Pons (tissue), 1 donor: Measurements from ENCODE around the gene HHAT.

Experiments used
- DNase-seq: peaks from one replicate; pipeline ENCODE4 v3.0.0-alpha.2; 2016; ENCODE audit warnings: low spot score

The HHAT gene

GRCh38 chr1:210553711-210554110 is 225.0 kb downstream of the HHAT start:
- no peak for DNase-seq

DNA sequence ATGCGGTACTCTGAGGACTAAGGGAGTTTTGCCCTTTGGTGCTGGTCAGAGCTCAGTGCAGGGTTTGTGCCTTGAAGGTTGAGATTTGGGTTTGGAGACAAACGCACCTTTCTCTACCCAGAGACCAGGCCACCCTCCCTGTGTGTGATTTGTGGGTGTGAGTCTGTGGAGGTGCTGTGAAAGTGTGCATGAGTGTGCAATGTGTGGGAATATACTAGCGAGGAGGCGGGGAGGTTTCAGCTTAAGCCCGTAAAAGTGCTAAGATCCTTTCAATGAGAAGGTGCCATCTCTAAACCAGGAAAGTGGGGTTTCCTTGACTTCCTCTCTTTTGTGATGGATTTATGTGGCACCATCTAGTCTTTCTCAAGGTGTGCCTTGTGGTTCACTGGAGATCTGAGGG is 225.7 kb downstream of the HHAT start:
- DNase-seq = no peak

DNA sequence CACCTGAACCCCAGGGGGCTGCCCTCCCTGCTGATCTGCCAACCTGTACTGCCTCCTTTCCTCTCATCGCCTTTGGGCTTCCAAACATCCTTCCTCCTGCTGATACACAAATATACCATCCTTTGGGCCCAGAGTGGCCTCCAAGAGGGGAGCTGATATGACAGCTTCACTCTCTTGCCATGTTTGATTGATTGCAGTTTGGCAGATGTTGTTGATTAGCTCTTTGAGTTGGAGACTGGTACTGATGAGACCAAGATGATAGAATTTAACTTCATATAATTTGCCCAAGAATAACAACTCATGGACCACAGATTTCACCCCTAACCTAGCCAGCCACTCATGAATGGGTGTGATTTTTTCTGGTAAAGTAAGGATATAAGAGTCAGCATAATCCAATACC is 227.8 kb downstream of the HHAT start:
- no peak for DNase-seq

DNA sequence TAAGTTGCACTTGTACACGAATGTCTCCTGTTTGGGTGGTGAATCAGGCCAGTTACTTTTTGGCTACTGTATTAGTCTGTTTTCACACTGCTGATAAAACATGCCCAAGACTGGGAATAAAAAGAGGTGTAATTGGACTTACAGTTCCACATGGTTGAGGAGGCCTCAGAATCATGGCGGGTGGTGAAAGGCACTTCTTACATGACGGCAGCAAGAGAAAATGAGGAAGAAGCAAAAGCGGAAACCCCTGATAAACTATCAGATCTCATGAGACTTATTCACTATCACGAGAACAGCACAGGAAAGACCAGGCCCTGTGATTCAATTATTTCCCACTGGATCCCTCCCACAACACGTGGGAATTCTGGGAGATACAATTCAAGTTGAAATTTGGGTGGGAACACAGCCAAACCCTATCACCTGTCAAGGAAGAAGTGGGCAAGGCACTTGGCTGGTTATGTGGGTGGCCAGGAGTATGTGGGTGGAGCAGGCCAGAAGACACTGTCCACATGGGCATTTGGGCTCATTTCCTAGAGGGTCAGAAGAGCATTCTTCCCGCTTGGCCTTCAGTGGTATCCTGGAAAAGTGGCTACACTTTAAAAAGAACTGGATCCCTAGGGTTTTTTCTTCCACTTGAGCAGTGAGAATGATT is 228.8 kb downstream of the HHAT start:
- DNase-seq = no peak

DNA sequence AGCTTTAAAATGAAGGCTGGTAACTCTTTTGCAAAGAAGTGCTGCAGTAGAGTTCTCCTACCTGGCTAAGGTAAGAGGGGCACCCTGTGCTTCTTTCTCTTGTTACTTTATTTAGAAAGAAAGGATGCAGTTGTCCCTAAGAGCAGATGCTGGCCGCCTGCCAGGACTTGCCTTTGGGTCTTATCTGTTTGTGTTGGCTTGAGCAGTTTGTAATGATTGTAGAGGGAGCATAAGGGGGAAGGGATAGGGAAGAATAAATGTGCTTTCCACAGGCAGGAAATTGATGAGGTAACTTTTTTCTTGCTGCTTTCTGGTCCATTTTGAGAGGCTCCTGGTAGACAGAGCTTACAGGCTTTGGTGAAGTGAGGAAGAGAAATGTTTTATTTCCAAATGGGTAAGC is 229.6 kb downstream of the HHAT start:
- no peak for DNase-seq

DNA sequence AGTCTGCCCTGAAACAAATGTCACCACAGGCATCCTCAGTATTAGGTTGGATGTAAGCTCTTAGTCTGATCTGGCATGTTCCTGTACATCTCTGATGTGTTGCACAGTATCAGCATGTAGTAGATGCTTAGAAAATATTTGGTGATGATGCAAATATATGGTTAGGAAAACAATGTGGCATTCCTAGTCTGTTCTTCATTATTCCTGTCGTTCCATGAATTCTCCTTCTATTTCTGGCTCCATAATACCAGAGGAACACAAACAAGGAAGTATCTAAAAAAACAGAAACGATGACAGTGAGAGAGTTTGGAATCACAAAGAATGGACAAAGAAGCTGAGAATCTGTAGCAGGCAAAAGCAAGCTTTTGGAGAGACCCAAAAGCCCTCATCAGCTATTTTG is 236.6 kb downstream of the HHAT start:
- no peak for DNase-seq

- no peak for DNase-seq
Measured at GRCh38 chr1:210568631-210569030, 239.9 kb downstream of the HHAT start.

- DNase-seq = no peak
Measured at GRCh38 chr1:210570116-210570515, 241.4 kb downstream of the HHAT start.

DNA sequence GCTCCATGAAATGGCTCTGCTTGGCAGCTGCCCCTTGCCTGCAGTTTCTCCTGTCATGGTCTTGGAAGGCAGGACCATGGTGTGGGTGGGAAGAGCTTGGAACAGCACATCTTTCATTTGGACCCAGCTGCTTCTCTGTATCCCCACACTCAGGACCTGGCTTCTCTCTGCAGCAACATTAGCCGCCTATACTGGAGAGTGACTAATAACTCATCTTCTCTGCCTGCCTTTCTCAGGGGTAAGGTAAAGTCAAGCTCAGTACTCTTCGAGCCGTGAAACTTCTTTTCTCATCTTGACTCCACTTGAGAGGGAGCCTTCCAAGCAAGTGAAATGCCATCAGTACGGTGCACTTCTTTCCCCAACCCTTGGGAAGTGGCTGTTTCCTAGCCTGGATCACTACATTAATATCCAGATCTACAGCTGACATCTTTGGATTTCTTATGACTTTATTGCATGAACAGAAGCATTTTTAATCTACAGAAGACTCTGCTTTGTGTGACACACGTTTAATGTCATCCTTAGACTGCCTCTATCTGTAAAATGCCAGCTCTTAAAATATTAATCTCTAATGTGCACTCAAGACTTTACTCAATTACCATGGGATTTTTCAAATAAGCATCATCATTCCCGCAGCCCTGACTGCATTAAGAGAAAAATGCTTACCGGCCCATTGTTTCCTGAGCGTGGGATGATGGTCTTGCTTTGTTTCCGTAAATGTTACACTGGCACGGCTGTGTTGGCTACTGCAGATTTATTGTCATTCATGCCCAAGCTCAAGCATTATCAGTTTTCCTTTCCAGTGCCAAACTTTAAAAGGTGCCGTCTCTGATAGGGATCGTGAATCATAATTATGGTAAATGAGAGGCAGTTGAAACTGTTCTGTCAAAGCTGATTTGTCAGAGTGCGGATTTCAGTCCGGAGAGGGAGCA is 242.9 kb downstream of the HHAT start:
- no peak for DNase-seq

GRCh38 chr1:210573141-210573540 is 244.4 kb downstream of the HHAT start:
- no peak for DNase-seq

DNA sequence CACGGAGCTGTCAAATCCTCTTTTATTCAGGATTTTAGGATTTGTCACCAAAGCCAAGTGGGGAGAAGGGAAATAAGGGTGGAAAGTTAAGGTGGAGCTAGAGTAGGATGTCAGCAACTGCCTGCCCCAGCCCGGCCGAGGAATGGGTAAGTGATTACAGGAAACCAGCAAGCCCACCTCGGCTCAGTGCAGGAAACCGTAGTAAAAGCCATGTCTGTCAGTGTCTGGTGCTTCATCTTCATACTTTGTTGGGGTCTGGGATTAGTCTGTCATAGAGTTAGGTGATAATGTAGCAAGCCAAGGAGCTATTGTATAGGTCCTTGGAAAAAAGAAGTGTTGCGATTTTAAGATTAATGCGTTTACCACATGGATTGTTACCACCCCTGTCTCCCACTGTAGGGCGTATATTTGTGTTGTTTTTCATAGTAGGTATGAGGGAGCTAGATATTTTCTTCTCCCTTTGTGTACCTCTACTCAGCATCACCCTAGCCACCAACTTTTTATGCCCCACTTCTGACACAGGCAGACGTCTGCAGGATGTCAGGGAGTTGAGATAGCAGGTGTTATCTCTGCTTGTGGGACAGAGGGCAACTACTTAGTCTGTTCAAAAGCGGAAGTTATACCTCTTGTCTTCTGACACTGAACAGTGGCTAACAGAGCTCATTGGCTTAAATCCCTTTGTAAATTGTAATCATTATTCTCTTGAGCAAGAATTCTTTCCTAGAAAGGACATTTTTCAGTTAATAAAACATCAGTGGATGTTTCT is 253.7 kb downstream of the HHAT start:
- no peak for DNase-seq

- peak; percentile 97 for DNase-seq
Measured at GRCh38 chr1:210584439-210585113, 255.9 kb downstream of the HHAT start.

GRCh38 chr1:210586771-210587170 is 258.1 kb downstream of the HHAT start:
- DNase-seq = peak; percentile 88

- no peak for DNase-seq
Measured at GRCh38 chr1:210587566-210587965, 258.9 kb downstream of the HHAT start.

DNA sequence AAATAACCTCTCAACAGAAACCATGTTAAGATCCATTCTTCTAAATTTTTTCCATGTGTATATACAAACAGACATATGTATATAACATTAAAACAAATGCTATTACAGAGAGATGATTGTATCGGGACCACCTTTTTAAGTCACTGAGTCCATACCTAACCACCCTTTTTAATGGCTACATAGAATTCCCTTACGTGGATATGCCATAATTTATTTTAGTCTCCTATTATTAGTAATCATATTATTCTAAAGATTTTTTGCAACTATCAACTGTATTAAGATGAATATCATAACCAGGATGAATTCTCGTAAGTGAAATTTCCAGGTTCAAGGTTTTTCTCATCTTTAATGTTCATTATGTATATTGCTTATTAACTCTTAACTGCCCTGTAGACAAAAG is 259.7 kb downstream of the HHAT start:
- no peak for DNase-seq

- no peak for DNase-seq
Measured at GRCh38 chr1:210588946-210589345, 260.2 kb downstream of the HHAT start.

DNA sequence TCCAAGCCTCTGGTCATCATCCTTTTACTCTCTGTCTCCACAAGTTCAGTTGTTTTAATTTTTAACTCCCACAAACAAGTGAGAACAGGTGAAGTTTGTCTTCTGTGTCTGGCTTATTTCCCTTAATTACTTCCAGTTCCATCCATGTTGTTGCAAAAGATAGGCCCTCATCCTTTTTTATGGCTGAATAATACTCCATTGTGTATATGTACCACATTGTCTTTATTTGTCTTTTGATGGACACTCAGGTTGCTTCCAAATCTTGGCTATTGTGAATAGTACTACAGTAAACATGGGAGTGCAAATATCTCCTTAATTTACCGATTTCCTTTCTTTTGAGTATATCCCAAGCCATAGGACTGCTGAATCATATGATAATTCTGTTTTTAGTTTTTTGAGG is 262.5 kb downstream of the HHAT start:
- no peak for DNase-seq

DNA sequence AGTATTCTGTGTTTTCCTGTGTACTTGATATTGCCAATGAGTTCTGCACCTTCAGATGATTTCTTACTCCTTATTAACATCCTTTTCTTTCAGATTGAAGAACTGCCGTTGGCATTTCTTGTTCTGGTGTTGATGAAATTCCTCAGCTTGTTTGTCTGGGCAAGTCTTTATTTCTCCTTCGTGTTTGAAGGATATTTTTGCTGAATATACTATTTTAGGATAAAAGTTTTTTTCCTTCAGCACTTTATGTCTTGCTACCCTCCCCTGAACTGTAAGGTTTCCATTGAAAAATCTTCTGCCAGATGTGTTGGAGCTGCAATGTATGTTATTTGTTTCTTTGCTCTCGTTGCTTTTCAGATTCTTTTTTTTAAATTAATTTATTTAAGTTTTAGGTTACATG is 265.9 kb downstream of the HHAT start:
- DNase-seq = no peak

- DNase-seq = no peak
Measured at GRCh38 chr1:210596641-210597040, 267.9 kb downstream of the HHAT start.

DNA sequence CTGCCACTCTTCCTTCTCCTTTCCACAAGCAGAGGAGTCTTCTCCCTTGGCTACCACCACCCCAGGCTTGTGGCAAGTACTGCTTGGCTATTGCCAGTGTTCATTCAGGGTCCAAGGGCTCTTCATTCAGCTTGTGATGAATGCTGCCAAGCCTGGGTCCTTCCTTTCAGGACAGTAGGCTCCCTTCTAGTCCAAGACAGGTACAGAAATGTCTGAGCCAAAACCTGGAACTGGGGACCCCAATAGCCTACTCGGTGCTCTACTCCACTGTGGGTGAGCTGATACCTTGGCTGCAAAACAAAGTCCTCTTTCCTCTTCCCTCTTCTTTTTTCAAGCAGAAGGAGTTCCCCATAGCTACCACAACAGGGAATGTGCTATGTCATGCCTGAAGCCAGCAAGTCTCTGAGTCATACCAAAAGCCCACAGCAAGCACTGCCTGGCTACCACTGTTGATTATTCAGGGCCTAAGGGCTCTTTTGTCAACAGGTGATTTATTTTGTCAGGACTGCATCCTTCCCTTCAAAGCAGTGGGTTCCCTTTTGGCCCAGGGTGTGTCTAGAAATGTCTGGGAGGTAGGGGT is 268.9 kb downstream of the HHAT start:
- DNase-seq = no peak

GRCh38 chr1:210598135-210598652 is 269.5 kb downstream of the HHAT start:
- no peak for DNase-seq
